HG03045 (cell line): ENCODE results near the gene PDGFB.

Source experiments
- ATAC-seq: cut with Tn5 transposase; IDR thresholded peaks from one replicate; pipeline ENCODE4 v1.9.1; 2021; ENCODE audit warnings: mild to moderate bottlenecking, moderate library complexity; ENCODE audit not compliant: unreplicated experiment

Gene PDGFB

DNA sequence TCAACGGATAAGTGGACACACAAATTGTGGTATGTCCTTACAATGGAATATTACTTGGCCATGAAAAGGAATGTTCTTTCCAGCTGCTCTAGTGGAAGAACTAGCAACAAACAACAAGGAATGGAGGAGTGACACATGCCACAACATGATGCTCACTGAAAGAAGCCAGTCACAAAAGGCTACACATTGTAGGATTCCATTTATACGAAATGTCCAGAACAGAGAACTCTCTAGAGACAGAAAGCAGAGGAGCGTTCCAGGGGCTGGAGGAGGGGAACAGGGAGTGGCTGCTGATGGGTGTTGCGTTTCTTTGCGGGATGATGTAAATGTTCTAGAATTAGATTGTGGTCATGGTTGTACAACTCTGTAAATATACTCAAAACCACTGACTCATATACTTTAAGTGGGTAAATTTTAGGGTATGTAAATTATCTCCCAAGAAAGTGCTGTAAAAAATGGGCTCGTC lies 32.4 kb upstream of the PDGFB start:
- no peak for ATAC-seq

DNA sequence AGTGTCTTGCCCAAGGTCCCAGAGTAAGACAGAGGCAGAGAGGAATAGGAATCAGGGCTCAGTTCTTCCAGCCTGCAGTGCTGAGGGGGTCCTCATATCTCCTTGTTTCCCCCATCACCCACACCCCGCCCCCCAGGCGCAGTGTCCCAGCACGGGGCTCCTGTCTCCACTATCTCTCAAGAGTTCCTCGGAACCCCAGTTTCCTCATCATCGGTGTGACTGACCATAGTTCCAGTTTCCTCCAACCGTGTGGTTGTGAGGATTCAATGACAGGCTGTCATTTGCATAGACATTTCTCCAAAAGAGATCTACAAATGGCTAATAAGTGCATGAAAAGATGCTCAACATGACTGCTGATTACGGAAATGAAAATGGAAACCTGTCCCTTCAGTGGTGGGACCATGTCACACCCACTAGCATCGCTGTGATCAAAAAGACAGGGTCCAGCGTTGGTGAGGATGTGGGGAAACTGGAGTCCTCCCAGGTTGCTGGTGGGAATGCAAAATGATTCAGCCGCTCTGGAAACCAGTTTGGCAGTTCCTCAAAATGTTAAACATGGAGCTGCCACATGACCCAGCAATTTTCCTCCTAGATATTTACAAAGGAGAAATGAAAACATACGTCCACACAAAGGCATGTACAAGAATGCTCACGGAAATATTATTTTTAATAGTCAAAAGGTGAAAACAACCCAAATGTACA lies 31.8 kb upstream of the PDGFB start:
- no peak for ATAC-seq

DNA sequence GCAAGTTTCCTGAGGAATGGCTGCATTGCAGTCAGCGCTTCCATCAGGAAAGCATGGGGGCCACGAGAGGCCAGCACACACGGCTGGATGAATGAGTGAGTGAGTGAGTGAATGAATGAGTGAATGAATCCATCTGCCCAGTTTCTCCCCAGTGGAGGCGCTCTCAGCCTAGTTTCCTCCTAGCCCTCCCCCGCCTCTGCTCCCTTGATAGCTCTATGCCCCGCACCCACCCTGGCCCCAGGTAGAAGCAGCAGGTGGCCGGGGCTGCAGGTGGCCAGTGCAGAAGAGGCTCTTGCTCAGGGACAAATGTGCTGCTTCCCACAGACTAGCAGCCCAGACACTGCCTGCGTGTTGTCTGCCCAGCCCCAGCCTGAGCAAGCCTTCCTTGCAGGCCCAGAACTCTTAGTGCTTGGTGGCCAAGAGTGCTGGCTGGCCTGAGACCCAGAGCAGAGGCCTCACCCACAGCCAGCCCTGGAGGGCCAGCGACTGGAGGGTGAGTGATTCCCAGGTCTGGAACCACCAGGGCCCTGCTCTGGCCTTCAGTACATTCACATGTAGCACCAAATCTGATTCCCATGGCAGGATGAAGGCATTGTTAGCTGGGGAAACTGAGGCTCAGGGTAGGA lies 31.1 kb upstream of the PDGFB start:
- no peak for ATAC-seq

DNA sequence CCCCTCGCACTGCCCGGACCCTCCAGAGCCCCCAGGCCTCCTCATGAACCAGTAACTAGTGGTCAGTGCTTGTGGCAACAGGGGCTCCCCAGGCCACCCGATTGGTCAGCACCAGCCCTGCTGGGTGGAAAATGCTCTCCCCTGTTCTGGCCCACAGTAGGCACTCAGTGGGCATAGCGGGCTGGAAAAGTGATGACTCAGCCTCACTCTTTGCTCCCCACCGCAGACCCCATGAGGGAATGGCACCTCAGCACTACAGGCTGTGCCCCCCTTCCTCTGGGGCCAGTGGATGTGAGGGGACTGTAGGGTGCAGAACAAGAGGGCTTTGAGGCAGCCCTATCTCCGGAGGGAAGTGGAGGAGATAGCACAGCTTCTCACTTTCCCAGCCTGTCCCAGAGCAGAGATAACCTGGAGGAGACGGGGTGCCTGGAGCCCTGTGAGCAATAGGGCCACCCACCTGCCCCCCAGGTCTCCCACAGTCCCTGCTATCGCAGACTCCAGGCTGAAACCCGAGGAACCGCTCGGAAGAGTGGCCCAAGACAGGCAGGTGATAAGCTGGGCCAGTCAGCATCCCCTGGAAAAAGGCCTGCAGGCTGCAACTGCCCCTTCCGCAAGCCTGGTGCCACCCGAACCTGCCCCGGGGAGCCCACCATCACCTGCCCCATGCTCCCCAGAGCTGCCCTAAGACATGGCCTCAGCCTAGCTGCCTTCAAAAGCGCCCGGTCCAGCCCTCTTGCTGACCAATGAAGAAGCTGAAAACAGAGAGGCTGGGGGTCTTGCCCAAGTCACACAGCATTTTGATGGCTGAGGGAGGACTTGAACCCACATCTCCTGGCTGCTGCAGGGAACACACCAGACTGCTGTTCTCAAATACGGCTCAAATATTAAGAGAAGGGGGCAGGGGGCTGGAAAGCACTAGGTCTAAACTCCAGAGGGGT lies 29.4 kb upstream of the PDGFB start:
- ATAC-seq = no peak

DNA sequence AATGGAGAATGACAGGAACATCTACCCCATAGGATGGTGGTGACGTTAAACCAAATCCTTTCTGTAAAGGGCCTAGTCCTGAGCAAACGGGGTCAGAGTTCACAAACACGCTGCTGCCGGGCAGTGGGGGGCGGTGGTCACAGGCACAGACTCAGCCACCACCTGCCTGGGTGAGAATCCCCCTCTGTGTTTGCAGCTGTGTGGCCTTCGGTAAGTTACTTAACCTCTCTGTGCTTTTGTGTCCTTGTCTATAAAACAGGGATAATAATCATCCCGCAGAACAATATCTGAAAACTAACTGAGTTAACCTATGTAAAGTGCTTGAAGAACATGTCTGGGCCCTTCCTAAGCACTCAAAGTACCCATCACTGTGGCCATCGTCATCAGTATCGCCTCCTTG lies 26.0 kb upstream of the PDGFB start:
- ATAC-seq = no peak

DNA sequence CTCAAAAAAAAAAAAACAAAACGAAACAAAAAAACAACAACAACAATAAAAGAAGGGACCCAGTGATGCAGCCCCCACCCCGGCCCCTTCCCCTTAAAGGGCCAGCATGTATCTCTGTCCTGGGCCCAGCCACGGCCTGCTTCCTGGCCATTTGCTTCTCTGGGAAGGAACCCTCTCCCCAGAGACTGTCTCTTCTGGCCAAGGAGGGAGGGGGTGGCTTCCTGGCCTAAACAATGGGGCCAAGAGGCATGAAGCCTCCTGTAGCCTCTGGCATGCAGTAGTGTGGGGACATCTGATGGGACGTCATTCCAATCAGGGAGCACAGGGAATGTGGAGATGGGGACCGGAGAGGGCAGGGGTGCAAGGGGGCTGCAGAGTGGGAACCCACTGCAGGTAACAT lies 25.5 kb upstream of the PDGFB start:
- no peak for ATAC-seq

DNA sequence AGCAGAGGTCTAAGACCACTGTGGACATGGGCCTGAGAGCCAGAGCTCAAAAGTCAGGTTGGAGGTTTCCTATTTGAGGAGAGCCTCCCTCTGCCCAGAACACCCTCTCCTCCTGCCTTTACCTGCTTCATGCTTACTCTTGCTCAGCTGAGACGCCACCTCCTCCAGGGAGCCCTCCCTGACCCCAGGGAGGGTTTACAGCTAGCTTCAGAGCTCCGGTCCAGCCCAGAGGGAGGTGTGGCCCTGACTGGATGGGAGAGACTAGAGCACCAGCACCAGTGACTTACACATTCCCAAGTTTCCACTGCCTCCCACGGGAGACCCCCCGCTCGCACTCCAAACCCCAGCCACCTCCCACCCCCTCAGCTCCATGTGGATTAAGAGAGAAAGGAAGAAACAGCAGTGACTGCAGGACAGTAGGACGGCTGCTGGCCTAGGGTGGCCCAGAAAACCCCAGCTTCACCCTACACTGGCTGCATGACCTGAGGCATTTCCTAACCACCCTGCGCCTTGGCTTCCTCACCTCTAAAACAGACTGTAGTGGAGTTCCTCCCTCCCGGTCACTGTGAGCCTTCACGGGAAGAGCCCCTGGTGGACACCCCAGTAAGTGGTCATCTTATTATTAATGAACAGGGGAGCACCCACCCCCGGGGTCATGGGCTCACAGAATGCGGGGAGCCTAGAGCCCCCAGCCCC lies 24.5 kb upstream of the PDGFB start:
- ATAC-seq = no peak

DNA sequence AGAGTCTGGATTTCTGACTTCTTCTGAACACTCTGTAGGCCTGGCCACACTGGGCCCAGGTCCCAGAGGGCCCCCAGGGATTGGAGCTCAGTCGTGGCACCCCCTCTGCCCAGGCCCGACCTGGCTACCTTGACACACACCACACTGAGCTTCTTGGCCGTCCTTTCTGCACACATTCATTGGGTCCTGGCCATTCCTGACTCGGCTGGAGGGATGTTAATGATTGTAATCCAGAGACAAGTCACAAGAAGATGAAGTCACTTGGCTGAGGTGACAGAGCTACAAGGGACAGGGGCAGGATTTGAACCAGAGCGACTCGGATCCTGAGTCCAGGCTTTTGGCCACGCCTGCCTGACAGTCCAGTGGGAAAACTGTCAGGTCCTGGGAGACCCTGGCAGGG lies 23.9 kb upstream of the PDGFB start:
- ATAC-seq = no peak

DNA sequence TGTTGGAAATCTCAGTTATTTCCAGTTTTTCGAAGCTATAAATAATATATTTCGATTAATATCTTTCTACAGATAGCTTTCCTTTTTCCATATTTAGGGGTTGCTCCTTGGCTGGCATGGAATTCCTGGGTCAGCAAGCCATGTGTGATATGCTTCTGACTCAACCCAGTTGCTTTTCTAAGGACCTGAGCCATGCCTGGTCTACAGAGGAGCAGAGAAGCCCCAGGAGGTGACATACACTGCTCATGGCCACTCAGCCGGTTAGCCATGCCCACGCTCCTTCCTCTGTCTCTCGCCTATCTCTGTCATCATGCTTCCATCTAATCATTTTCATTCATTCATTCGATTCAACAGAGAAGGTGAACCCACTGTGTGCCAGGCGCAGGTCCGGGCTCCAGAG lies 23.2 kb upstream of the PDGFB start:
- no peak for ATAC-seq

DNA sequence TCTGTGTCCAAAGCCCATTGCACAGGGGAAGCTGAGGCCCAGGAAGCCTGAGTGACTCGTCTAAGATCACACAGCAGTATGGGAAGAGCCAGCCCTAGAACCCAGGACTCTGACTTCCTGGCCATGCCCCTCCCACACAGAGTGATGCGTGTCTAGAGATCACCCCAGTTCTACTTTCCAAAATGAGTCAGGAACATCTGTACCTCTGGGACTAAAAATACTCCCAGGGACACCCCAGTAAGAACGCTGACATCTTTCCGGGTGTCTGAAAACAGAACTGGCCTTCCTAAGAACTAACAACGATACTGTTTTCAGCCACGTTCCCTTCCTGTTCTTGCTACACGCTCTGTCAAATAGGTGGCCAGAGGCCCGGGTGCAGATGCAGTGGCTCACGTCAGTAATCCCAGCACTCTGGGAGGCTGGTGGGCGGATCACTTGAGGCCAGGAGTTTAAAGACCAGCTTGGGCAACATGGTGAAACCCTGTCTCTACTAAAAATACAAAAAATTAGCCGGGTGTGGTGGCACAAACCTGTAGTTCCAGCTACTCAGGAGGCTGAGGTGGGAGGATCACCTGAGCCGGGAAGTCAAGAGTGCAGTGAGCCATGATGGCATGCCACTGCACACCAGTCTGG lies 21.7 kb upstream of the PDGFB start:
- ATAC-seq = peak; percentile 54

DNA sequence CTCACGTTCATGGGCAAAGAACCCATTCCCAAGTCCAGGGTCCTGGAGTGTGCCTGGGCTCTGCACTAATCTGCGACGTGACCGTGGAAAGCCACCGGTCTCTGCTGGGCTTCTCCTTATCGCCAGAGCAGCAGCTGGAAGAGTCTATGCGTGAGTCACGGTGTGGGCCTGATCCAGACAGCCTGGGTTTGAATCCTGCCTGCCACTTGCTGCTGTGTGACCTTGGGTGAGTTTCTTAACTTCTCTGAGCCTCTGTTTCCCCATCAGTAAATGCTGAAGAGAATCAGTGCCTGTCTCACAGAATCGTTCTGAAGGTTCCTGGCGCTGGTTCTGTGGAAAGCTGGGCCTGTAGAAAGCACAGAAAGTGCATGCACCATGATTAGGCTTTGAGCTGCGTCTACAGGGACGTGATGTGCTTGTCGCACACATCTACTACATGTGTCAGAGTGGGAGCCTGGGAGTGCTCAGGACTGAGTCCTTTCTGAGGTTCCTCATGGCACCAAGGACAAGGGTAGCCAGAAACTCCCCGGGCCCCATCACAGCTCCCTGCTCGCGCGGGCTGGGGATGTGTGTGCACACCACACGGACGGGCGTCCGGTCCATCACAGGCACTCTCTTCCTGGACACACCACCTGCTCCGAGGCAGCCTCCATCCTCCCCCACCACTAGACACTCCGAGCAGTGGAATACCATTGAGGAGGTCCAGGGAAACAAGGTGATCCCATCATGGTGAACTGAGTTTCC lies 20.5 kb upstream of the PDGFB start:
- ATAC-seq = no peak

DNA sequence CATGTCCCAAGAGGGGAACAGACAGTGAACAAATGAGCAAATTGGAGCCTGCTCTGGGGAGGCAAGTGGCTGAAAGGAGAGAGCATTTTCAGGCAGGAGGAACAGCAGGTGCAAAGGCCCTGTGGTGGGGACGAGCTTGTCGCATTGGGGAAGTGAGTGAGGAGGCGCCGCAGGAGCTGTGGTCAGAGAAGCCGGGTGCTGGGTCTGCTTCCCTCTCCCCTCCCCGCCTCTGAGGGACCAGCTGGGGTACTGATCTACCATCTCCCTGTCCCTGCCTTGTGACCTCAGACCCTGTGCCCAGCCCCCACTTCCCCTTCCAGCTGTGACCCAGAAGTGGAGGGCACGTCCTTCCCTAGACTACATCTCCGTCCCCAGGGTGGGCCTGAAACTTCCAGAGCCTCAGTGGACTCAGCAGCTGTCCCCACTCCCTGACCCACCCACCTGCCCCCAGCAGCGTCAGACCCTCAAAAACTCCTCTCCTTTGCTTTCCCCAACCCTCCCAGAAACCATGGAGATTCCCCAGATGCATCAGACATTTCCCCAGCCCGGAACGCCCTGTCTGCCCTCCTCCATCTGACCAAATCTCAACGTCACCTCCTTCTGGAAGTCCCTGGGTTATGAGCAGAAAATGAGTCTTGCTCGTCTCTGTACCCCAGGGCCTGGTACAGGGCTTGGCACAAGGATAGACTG lies 19.7 kb upstream of the PDGFB start:
- no peak for ATAC-seq

DNA sequence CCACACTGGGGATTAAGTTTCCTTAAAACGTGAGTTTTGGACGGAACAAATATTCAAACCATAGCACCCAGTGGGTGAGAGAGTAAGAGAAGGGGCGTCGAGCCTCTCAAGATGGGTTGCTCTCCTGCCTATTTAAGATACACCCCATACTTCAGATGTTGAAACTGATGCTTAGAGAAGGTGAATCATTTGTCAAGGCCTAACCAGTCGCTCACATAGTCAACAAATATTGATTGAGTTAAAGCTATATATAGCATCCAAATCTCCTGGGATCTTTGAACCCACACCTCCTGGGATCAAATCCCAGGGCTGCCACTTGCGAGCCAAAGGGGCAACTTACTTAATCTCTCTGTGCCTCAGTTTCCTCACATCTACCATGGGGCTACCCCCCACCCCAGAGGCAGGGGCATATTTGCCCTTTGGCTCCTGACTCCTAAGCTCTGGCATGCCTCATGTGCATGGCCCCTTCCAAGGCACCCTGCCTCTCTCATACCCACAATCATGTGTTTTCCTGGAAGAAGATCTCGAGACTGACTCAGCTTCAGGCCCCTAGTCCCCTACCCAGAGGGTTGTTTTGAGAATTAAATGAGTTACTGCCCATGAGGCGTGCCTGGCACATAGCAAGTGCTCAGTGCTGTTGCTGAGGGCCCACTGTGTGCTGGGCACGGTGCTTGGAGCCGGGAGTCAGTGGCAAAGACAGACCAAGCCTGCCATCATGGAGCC lies 19.0 kb upstream of the PDGFB start:
- ATAC-seq = no peak

DNA sequence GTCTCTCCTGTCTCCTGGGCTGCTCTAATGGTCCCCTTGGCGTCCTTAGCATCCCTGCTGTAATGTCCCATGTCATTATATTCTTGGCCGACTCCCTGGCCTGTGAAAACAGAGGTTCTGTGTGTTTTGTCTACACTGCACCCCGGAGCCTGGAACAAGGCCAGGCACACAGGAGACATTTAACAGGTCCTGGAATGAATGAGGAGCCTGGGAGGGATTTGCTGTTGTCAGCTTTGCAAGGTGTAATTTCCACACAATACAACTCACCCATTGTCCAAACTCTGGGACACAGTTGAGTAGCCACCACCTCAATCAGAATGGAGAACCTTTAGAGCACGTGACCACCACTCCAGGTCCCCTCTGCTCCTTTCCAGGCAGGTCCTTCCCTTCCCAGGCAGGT lies 14.9 kb upstream of the PDGFB start:
- no peak for ATAC-seq

DNA sequence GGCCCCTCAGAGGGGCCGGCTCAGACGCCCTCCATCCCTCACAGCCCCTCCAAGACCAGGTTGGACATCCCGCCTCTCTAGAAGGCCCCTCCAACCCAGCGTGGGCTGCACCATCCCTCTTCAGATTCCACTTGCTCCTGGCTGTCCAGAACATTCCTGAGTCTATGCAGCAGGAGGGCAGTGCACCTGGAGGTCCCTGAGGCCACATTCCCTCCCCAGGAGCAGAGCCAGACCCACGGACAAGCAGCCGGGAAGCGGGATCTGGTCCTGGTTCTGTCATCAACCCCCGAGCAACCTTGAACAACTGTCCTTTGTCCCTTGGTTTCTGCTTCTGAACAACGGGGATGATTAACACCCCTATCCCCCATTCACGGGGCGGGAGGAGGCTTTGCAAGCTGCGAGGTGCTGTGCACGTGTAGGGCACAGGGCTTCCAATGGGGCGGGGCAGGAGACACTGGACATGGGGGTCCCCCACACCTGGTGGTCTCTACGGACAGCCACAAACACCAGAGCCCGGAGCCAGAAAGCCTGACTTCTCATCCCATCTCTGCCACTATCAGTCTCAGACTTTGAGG lies 13.2 kb upstream of the PDGFB start:
- no peak for ATAC-seq

DNA sequence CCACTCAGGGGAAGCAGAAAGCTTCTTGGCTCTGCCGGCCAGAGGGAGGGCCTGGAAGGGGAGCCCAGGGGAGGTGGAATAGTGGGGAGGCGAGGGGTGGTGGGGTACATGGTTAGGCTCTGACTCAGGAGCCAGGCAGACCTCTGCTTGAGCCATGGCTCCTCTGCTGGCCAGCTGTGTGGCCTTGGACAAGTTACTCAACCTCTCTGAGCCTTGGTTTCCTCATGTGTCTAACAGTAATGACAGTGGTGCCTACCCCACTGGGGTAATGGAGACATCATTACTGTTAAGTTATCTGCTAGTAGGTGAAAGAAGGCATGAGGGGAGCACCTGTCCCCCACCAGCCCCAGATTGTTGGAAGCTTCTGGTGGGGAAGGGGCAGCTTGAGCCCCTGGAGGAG lies 12.2 kb upstream of the PDGFB start:
- ATAC-seq = no peak

DNA sequence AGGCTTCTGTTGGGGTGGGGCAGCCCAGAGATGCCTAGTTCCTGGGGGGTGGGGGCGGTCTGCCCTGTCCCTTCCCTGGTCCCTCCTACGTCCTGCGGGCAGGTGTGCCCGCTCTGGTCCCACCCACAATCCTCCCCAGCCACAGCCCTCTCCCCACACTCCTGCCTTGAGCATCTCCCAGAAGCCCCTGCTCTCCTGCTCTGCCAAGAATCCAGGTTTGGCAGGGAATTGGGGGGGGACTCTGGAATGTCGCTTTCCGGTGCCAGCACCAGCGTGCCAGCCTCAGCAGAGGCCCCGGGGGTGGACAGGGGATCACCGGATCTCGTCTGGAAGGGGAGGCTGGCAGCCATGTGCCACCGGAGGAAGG lies 11.4 kb upstream of the PDGFB start:
- no peak for ATAC-seq

DNA sequence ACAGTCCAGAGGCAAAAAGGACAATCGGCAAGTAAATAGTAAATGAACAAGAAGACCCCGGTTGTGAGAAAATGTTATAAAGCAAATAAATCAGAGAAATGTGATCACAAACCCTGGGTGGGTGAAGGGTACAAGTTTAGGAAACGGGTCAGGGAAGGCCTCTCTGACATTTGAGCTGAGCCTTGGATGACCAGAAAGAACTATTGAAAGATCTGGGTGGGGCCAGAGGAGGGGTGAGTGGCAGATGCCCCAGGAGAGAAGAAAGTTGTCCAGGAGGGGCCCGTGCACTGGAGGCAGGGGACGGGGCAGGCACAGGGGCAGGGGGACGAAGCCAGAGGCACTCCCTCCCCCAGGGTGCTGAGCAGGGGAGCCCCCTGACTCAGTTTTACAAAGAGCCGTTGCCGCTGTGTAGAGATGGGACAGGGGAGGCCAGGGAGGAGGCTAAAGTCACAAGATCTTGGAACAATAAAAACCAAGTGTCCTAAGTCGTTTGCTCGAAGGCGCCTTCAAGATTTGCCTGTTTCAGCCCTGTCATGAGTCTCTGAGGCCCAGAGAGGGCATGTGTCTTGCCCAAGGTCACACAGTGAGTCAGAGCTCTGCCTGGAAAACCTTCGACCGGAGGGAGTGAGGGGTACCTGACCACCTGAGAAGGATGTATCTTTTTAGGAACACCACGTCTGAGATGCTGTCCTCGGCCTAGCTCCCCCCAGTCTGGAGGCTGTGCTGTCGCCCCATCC lies 10.8 kb upstream of the PDGFB start:
- no peak for ATAC-seq
